GM12878 (cell line): ENCODE data around the gene CCDC3. TPM values are rescaled to one million over a fixed set of nuclear protein-coding genes. Genes with fewer than 3 reads are reported as not detected.

Source experiments
- ATAC-seq: fragments of 200-7000 bp; cut with Tn5 transposase; 3 replicates; pipeline ENCODE4 v1.9.1; 2020; ENCODE audit warnings: mild to moderate bottlenecking, moderate library complexity
- BruUV-seq: library from RNA; stranded (reverse); fragments of 400-500 nt; replicated peaks from 2 replicates; lab custom pipeline; 2021; lab: Mats Ljungman, UMichigan
- CTCF ChIA-PET: fragments of 300-600 bp; sonication (Branson Sonifier 250); formaldehyde crosslinking; extraction: SDS; loops from one replicate; lab custom pipeline; 2021; ENCODE audit warnings: inconsistent platforms; lab: Yijun Ruan, JAX
- POLR2A ChIA-PET: fragments of 350-600 bp; formaldehyde crosslinking; extraction: SDS; loops from one replicate; lab custom pipeline; 2021; ENCODE audit warnings: inconsistent platforms; lab: Charles Lee
- RAD21 ChIA-PET: fragments of 300-600 bp; sonication (Branson Sonifier 250); formaldehyde crosslinking; loops from one replicate; lab custom pipeline; 2023; ENCODE audit warnings: antibody characterized with exemption; ENCODE audit not compliant: unreplicated experiment; lab: Charles Lee
- SMC1A ChIA-PET: fragments of 300-600 bp; sonication (Branson Sonifier 250); formaldehyde crosslinking; loops from one replicate; lab custom pipeline; 2023; ENCODE audit not compliant: unreplicated experiment, uncharacterized antibody; lab: Charles Lee
- DNase-seq: peaks from one replicate; pipeline ENCODE4 v3.0.0-alpha.2; 2011; ENCODE audit warnings: low read depth, low spot score
- FAIRE-seq: peaks from 3 replicates; lab custom pipeline; 2011; peaks lifted over from hg19 to GRCh38; lab: Jason Lieb, UNC
- H2AFZ ChIP-seq: 2 replicates; pipeline ENCODE4 v1.6.0; 2011; ENCODE audit warnings: low read depth, low read length, control low read depth; ENCODE audit not compliant: control insufficient read depth
- H3K27ac ChIP-seq: 2 replicates; pipeline ENCODE4 v1.5.1; 2011; ENCODE audit warnings: control low read depth; ENCODE audit not compliant: control insufficient read depth, insufficient read depth
- H3K27me3 ChIP-seq, 2 experiments: replicated peaks in 1 of 2; 2 replicates each; pipeline versions ENCODE4 v1.6.0 to v1.6.1; 2011; ENCODE audit warnings: low read length in 1 of 2; ENCODE audit not compliant: control insufficient read depth in 2 of 2, insufficient read depth in 2 of 2
- H3K36me3 ChIP-seq, 2 experiments: 2 replicates each; pipeline ENCODE4 v1.5.1; 2011; ENCODE audit warnings: low read length in 1 of 2; ENCODE audit not compliant: control insufficient read depth in 2 of 2, insufficient read depth in 2 of 2
- H3K4me1 ChIP-seq: 2 replicates; pipeline ENCODE4 v1.6.1; 2011; ENCODE audit warnings: mild to moderate bottlenecking, low read length, moderate library complexity, mixed read lengths; ENCODE audit not compliant: control insufficient read depth, insufficient read depth
- H3K4me2 ChIP-seq: 2 replicates; pipeline ENCODE4 v1.6.0; 2011; ENCODE audit warnings: control low read depth; ENCODE audit not compliant: control insufficient read depth, insufficient read depth
- H3K4me3 ChIP-seq: fragments of 200-600 bp; sonication (generic); 2 replicates; pipeline ENCODE4 v1.5.1; 2016
- H3K79me2 ChIP-seq: 2 replicates; pipeline ENCODE4 v1.6.0; 2011; ENCODE audit warnings: low read length; ENCODE audit not compliant: control insufficient read depth, insufficient read depth
- H3K9ac ChIP-seq: 2 replicates; pipeline ENCODE4 v1.8.0; 2011; ENCODE audit warnings: low read length, control low read depth, mixed read lengths; ENCODE audit not compliant: control insufficient read depth, insufficient read depth
- H3K9me3 ChIP-seq: replicated peaks from 3 replicates; pipeline ENCODE4 v1.5.1; 2011; ENCODE audit warnings: mild to moderate bottlenecking, low read length; ENCODE audit not compliant: control insufficient read depth, insufficient read depth
- H4K20me1 ChIP-seq: 2 replicates; pipeline ENCODE4 v1.6.0; 2011; ENCODE audit not compliant: control insufficient read depth, insufficient read depth
- BCL3 ChIP-seq: IDR thresholded peaks from 2 replicates; pipeline ENCODE4 v1.6.1; 2011; ENCODE audit warnings: borderline replicate concordance, low read depth, mild to moderate bottlenecking, moderate library complexity, low read length; ENCODE audit not compliant: insufficient read depth, poor library complexity, severe bottlenecking
- KAT2A ChIP-seq: conservative IDR thresholded peaks from 2 replicates; pipeline ENCODE4 v1.6.1; 2011; ENCODE audit warnings: low read depth, low read length; ENCODE audit not compliant: control insufficient read depth
- PBX3 ChIP-seq: IDR thresholded peaks from 2 replicates; pipeline ENCODE4 v1.6.1; 2011; ENCODE audit warnings: mild to moderate bottlenecking, low read depth, low read length, moderate library complexity; ENCODE audit not compliant: insufficient replicate concordance
- POLR2AphosphoS2 ChIP-seq: IDR thresholded peaks from 2 replicates; pipeline ENCODE4 v1.6.1; 2011; ENCODE audit warnings: low read depth, mild to moderate bottlenecking, low read length, improper control_type of control experiment, moderate library complexity
- RAD51 ChIP-seq: fragments of 450-650 bp; IDR thresholded peaks from 2 replicates; pipeline ENCODE4 v1.6.1; 2016; ENCODE audit warnings: moderate library complexity, mild to moderate bottlenecking, inconsistent platforms
- SMC3 ChIP-seq: IDR thresholded peaks from 2 replicates; pipeline ENCODE4 v1.6.1; 2011; ENCODE audit warnings: low read length, improper control_type of control experiment, borderline replicate concordance
- TCF3 ChIP-seq: IDR thresholded peaks from 2 replicates; pipeline ENCODE4 v1.6.1; 2012; ENCODE audit warnings: low read depth, mild to moderate bottlenecking, low read length, borderline replicate concordance; ENCODE audit not compliant: insufficient read depth
- ZBTB4 ChIP-seq: fragments of 450-650 bp; formaldehyde crosslinking; IDR thresholded peaks from 2 replicates; pipeline ENCODE4 v1.4.0; 2022; ENCODE audit warnings: mild to moderate bottlenecking, moderate library complexity
- ZNF687 ChIP-seq: fragments of 450-650 bp; IDR thresholded peaks from 2 replicates; pipeline ENCODE4 v1.6.1; 2017; ENCODE audit warnings: mild to moderate bottlenecking, moderate library complexity
- WGBS: methylation state at CpG from one replicate; pipeline ENCODE4 v1.1.6; 2016; ENCODE audit warnings: low lambda C conversion rate; ENCODE audit not compliant: insufficient replicate concordance, insufficient coverage; ENCODE audit errors: missing lambda C conversion rate; 5-methylcytosine and 5-hydroxymethylcytosine counted together
- in situ Hi-C: fragments of 300-500 bp; cut with MboI; formaldehyde crosslinking; loops from 9 replicates; pipeline ENCODE4 v1.14.3; 2018; ENCODE audit warnings: mixed read lengths
- intact Hi-C: fragments of 100-400 bp; cut with micrococcal nuclease; formaldehyde crosslinking; loops from one replicate; pipeline ENCODE4 v1.14.2; 2022; ENCODE audit not compliant: unreplicated experiment
- polyA plus RNA-seq, 11 experiments: library from polyadenylated mRNA; depleted of rRNA in 4 of 11; unstranded in 6 of 11; stranded (reverse) in 5 of 11; fragments of >200 nt; fragmentation: Nextera tagmentation in 4 of 11; fragmentation: Illumina TruSeq in 1 of 11; extraction: Ambion mirVana in 4 of 11; extraction: Trizol in 1 of 11; gene quantifications; 1 replicate in 1 of 11; 2 replicates in 10 of 11; pipeline versions ENCODE4 v1.2.1 to v1.2.3, GENCODE V29; 2011 to 2016; ENCODE audit warnings: inconsistent platforms in 2 of 11, missing spikeins in 2 of 11, low read depth in 1 of 11
- total RNA-seq, 4 experiments: library from RNA; depleted of rRNA in 3 of 4; stranded (reverse); fragments of >200 nt in 3 of 4; fragmentation: Illumina TruSeq in 1 of 4; extraction: Trizol in 1 of 4; gene quantifications; 2 replicates each; pipeline versions ENCODE4 v1.2.1 to v1.2.3, GENCODE V29; 2013 to 2021

CCDC3 gene
- total and polyA plus RNA-seq, 10 of the 15 experiments (the other 5 are each of a cell fraction or from before 2014, with no cell fraction given) = 0.08 TPM; not detected in 9

- no peak for TF ChIP-seq PBX3
- TF ChIP-seq RAD51 = no peak
- TF ChIP-seq, all 136 proteins: peak for 0
Observed at GRCh38 chr10:13001041-13001886, at the start of gene CCDC3 (continued).

- FAIRE-seq (no peak), DNase-seq (no peak), ATAC-seq (no peak)
- no TSS peak for BruUV-seq
- POLR2A ChIA-PET = no interaction called here
- in situ Hi-C loops (no loop called here), intact Hi-C loops (no loop called here)
- H3K79me2 ChIP-seq = no peaks in the 10 kb centered on the region
- H3K27ac ChIP-seq = no peak overlapping the region
- no peaks in the 10 kb centered on the region for H3K4me1 ChIP-seq
- H3K27me3 ChIP-seq = no peaks in the 10 kb centered on the region
- SMC1A ChIA-PET = no interaction called here
- no peak overlapping the region for H2AFZ ChIP-seq
- no peak overlapping the region for H3K9ac ChIP-seq
- H3K36me3 ChIP-seq = no peaks in the 10 kb centered on the region
- CTCF ChIA-PET = interaction anchor here (0.6 kb wide), 1 partner anchor 681 kb away, joined by 3 read pairs; no protein-coding TSS in a partner anchor
- no peak overlapping the region for H3K4me3 ChIP-seq
- H3K9me3 ChIP-seq = no peaks in the 10 kb centered on the region
- H4K20me1 ChIP-seq = no peaks in the 10 kb centered on the region
- WGBS = 8% methylated on average over 7 of the region's 7 CpGs
- RAD21 ChIA-PET = no interaction called here
- no peak overlapping the region for H3K4me2 ChIP-seq
- TF ChIP-seq ZNF687 (no peak), SMC3 (no peak), BCL3 (no peak), POLR2AphosphoS2 (no peak), ZBTB4 (no peak), TCF3 (no peak), KAT2A (no peak)
Observed at GRCh38 chr10:13051126-13051694, 49.7 kb upstream of the CCDC3 start.
